Progenitor cell of endocrine pancreas (in vitro differentiated cells): ENCODE results near the gene MXD4. TPM values are rescaled to one million over a fixed set of nuclear protein-coding genes. Genes with fewer than 3 reads are reported as not detected.

Source experiments
- DNase-seq: peaks from one replicate; pipeline ENCODE4 v3.0.0; 2021; ENCODE audit warnings: low spot score; ENCODE audit not compliant: unreplicated experiment
- H3K27ac Mint-ChIP-seq: 2 replicates; pipeline ENCODE4 v1.8.0; 2021; ENCODE audit warnings: mild to moderate bottlenecking, moderate library complexity, mixed read lengths
- H3K27me3 Mint-ChIP-seq: 2 replicates; pipeline ENCODE4 v1.8.0; 2021; ENCODE audit warnings: mixed read lengths
- H3K36me3 Mint-ChIP-seq: 2 replicates; pipeline ENCODE4 v1.8.0; 2022; ENCODE audit warnings: mixed read lengths; ENCODE audit not compliant: insufficient read depth
- H3K4me1 Mint-ChIP-seq: 2 replicates; pipeline ENCODE4 v1.8.0; 2021; ENCODE audit warnings: low read depth, mixed read lengths
- H3K4me3 Mint-ChIP-seq: 2 replicates; pipeline ENCODE4 v1.8.0; 2021; ENCODE audit warnings: low read depth, mild to moderate bottlenecking, moderate library complexity, mixed read lengths
- H3K9me3 Mint-ChIP-seq: 2 replicates; pipeline ENCODE4 v1.8.0; 2021; ENCODE audit warnings: low read depth, mixed read lengths
- CTCF ChIP-seq: fragments of 200-600 bp; sonication (generic); IDR thresholded peaks from one replicate; pipeline ENCODE4 v1.5.0; 2021; ENCODE audit warnings: antibody characterized with exemption, mild to moderate bottlenecking; ENCODE audit not compliant: unreplicated experiment
- total RNA-seq: library from RNA; stranded (reverse); gene quantifications from 2 replicates; pipeline ENCODE4 v1.2.1, GENCODE V29; 2021

MXD4 gene
- total RNA-seq, 1 donor from 2014 or later = 121 TPM

GRCh38 chr4:2256156-2256731 lies 5.7 kb downstream of the MXD4 start:
- peaks cover 3% of the 10 kb centered on the region for H3K36me3 Mint-ChIP-seq

GRCh38 chr4:2255501-2256155 lies 6.3 kb downstream of the MXD4 start:
- no peak for TF ChIP-seq CTCF
- H3K27me3 Mint-ChIP-seq = no peaks in the 10 kb centered on the region
- H3K4me1 Mint-ChIP-seq = peaks cover 2% of the 10 kb centered on the region
- no peak overlapping the region for H3K4me3 Mint-ChIP-seq
- no peak for DNase-seq
- no peak overlapping the region for H3K27ac Mint-ChIP-seq
- H3K9me3 Mint-ChIP-seq = no peaks in the 10 kb centered on the region
- H3K36me3 Mint-ChIP-seq = peaks cover 3% of the 10 kb centered on the region

More at GRCh38 chr4:2256156-2256731, 5.7 kb downstream of the MXD4 start:
- H3K27ac Mint-ChIP-seq = no peak overlapping the region
- no peak for TF ChIP-seq CTCF
- H3K27me3 Mint-ChIP-seq = no peaks in the 10 kb centered on the region
- H3K4me1 Mint-ChIP-seq = peaks cover 2% of the 10 kb centered on the region
- H3K9me3 Mint-ChIP-seq = no peaks in the 10 kb centered on the region
- DNase-seq = peak; percentile 10
- H3K4me3 Mint-ChIP-seq = no peak overlapping the region

- Mint-ChIP-seq H3K27ac (no peak overlapping the region), H3K36me3 (peaks cover 3% of the 10 kb centered on the region), H3K4me3 (no peak overlapping the region), H3K27me3 (no peaks in the 10 kb centered on the region), H3K9me3 (no peaks in the 10 kb centered on the region), H3K4me1 (no peaks in the 10 kb centered on the region)
- DNase-seq = no peak
- no peak for TF ChIP-seq CTCF
Measured at GRCh38 chr4:2254665-2255500, 7.0 kb downstream of the MXD4 start.

- no peaks in the 10 kb centered on the region for H3K4me1 Mint-ChIP-seq
- H3K27me3 Mint-ChIP-seq = no peaks in the 10 kb centered on the region
- no peak overlapping the region for H3K27ac Mint-ChIP-seq
- H3K9me3 Mint-ChIP-seq = no peaks in the 10 kb centered on the region
- H3K4me3 Mint-ChIP-seq = no peak overlapping the region
- TF ChIP-seq CTCF = no peak
- H3K36me3 Mint-ChIP-seq = peaks cover 3% of the 10 kb centered on the region
- DNase-seq = no peak
Measured at GRCh38 chr4:2253160-2254084, 8.5 kb downstream of the MXD4 start.
